ENCODE data around the gene FOSB.

FOSB gene

GRCh38 chr19:45442778-45443461 lies 24.9 kb upstream of the FOSB start:
- DNase-seq: no peak

GRCh38 chr19:45443462-45444317 lies 24.1 kb upstream of the FOSB start:
- peak; percentile 84 for DNase-seq

- DNase-seq: peak; percentile 37
Measured at GRCh38 chr19:45444318-45445041, 23.3 kb upstream of the FOSB start.

- DNase-seq: no peak
Measured at GRCh38 chr19:45445139-45445538, 22.7 kb upstream of the FOSB start.

DNA sequence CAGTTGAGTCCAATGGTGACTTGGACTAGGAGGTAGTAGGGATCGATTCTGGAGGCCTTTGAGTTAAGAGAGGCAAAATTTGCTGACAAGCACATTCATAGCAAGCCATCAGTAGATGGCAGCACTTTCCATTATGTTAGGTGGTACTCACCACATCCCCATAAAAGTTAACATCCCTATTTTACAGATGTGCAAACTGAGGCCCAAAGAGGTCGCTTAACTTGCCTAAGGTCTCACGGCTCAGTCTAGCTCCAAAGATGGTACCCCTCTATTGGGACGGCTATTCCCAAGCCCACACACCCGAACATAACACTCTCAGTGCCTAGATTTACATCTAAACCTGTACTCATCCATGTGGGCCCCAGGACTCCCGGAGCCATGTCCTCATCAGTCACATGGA lies 21.5 kb upstream of the FOSB start:
- DNase-seq: no peak

GRCh38 chr19:45446944-45447343 lies 20.9 kb upstream of the FOSB start:
- no peak for DNase-seq

DNA sequence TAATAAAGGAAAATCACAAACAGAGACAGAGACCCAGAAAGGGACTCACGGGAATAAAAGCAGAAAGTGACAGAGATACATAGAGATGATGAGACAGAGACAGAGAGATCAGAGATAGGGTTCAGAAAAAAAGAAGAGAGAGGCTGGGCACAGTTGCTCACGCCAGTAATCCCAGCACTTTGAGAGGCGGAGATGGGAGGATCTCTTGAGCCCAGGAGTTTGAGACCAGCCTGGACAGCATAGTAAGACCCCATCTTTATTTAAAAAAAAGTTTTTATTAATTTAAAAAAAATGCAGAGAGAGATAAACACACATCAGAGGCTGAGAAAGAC lies 19.4 kb upstream of the FOSB start:
- DNase-seq: no peak

- DNase-seq: no peak
Measured at GRCh38 chr19:45448887-45449299, 18.9 kb upstream of the FOSB start.

DNA sequence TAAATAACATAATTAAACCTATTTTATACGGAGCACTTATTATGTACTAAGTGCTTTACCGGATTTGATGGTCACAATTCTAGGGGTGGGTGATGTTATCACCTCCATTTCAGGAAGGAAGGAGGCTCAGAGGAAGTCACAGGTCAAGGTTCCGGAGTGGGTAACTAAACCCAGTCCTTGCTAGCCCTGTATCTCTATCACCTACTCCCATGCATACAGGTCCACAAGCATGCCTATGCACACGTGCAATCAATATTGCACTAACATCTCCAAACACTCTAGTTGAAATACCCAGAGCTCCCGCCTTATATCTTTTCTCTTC lies 17.8 kb upstream of the FOSB start:
- DNase-seq: no peak

DNA sequence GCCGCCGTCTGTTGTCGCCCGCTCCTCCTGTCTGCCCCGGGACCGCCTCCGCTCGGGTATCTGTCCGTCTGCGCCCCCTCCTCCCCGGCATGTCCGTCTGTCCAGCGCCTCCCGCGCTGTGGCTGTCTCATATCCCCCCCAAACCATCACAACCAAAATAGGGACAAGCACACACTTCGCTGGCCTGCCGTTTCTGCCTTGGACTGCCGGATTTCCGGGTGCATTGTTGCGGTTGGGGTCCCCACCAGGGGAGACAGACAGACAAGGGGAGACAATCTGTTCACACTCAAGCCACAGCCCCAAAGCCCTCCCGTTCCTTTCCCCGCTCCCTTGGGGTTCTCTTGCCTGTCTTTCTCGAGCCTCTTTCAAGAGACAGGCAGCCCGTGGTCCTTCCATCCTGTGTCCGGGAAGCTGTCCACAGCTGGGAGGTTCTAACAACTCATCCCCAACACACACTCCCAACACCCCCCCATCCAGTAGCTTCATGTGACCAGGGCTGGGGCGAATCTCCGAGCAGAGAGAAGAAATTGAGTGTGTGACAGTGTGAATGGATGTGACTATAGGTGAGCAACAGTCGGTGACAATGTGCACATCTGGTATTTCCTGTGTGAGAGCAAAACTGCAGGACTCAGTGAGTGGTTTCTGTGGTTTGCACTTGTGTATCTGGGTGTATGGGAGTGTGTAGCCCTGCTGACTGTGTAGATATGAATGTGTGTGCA lies 16.5 kb upstream of the FOSB start:
- DNase-seq: no peak

GRCh38 chr19:45451850-45452387 lies 15.9 kb upstream of the FOSB start:
- no peak for DNase-seq

DNA sequence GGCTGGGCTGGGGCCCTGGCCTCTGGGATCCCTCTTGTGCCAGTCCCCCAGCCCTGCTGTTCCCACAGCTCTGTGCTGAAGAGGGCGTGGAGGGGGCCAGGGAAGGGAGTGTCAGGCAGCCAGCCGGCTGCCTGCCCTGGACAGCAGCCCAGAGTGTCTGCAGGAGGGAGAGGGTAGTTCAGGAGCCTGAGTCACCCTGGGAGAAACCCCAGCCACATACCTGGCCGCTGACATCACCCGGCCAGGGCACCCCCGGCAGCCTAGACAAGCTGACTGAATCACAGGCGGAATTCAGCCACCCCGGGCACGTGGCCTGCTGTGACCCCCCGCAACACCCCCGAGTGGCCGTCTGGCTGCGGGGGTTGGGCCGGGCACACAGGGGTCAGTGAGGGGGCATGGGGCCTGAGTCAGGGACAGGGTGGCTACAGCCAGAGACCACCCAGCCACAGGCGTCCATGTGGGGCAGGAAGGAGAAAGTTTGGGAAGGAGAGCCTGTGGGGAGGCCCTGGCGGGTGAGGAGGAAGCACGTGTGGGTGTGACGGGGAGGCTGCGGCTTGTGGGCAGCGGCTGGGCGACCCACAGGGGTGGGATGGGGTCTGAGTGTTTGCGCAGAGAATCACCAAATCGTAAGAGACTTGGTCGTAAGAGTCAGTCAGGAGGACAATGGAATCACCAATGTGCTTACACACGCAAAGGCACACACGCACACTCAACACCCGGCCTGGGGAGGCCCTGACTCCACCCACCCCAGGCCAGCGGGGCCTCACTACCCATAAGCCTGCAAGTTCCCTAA lies 11.9 kb upstream of the FOSB start:
- DNase-seq: no peak

DNA sequence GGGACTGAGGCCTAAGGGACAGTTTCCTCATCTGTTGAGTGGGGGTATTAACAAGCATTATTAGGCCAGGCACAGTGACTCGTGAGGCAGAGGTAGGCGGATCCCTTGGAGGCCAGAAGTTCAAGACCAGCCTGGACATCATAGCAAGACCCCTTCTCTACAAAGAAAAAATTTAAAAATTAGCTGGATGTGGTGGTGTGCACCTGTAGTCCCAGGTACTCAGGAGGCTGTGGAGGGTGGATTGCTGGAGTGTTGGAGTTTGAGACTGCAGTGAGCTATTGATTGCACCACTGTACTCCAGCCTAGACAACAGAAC lies 11.3 kb upstream of the FOSB start:
- DNase-seq: no peak

GRCh38 chr19:45457776-45458175 lies 10.0 kb upstream of the FOSB start:
- no peak for DNase-seq

DNA sequence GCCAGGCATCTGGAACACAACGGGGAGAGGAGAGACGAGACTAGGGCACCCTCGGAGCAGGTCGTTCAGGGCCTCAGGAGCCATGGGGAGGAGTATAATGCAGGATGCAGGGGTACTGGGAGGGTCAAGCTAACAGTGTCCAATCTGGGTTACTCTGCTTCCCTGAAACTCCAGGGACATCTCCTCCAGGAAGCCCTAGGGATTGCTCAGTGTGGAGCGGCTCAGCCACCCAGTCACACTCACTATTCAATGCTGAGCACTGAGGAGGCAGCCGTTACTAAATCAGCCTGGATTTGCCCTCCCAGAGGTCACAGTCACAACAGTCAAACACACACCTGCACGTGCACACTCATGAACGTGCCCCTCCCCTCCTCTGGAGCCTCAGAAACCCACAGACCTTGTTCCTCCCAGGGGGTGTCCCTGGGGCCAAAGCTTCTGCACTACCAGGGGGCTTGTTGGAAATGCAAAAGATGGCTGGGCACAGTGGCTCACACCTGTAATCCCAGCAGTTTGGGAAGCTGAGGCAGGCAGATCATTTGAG lies 6.9 kb upstream of the FOSB start:
- no peak for DNase-seq

DNA sequence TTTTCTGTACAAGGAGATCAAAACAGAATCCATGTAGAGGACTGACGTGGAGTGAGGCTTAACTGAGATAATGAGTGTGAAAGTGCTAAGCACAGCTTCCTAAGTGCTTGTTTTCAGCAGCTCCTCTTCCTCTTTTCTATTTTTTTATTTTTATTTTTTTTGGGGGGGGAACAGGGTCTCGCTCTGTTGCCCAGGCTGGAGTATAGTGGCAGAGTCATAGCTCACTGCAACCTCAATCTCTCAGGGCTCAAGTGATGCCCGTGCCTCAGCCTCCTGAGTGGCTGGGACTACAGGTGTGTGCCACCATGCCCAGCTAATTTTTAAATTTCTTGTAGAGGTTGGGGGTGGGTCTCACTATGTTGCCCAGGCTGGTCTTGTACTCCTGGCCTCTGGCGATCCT lies 5.6 kb upstream of the FOSB start:
- DNase-seq: no peak

- no peak for DNase-seq
Measured at GRCh38 chr19:45463241-45463640, 4.6 kb upstream of the FOSB start.

- no peak for DNase-seq
Measured at GRCh38 chr19:45464274-45464673, 3.5 kb upstream of the FOSB start.

GRCh38 chr19:45464852-45465441 lies 2.8 kb upstream of the FOSB start:
- DNase-seq: no peak

DNA sequence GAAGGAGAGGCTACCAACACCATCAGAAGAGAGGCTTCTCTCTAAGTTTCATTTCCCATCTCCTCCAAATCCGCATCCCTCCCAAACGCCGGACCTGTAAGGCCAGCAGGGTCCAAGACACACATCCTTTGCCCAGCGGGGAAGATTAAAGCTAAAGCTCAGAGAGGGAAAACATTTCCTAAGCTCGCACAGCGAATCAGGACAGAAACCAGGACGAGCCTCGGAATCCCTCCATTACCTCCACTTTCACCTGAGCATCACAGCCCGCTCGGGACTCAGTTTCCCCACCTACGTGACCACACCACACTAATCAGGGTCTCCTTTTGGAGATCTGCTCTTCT lies 711 bp upstream of the FOSB start:
- no peak for DNase-seq

- DNase-seq: no peak
Measured at GRCh38 chr19:45468159-45468651, 409 bp downstream of the FOSB start.

DNA sequence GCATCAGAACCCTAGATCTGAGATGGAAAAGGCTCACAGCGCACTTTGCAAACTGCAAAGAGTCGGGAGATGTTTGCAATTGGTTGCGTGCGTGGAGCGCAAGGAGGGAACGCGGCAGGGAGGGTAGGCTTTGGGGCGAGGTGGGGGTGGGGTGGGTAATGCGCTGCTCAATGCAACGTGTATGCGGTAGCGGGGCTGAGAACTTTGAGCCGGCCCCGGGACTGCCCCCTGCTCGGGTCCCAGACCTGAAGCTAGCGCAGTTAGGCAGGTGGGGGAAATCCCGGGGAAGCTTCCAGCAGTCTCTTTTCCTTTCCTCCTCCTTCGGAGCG lies 971 bp downstream of the FOSB start:
- no peak for DNase-seq

Measured in NCI-H1436 (cell line).